Fibroblast of lung (primary cell): ENCODE data around the gene TTLL6. TPM values are rescaled to one million over a fixed set of nuclear protein-coding genes. Genes with fewer than 3 reads are reported as not detected.
A peak's percentile ranks its signal among the peaks of the same experiment; 100 is the strongest.

ENCODE experiments used
- DNase-seq, 2 donors: peaks; one replicate each; pipeline versions ENCODE4 v3.0.0 to v3.0.0-alpha.2; 2010; ENCODE audit warnings: low read depth in 2 of 2
- H2AFZ ChIP-seq: 2 replicates; pipeline ENCODE4 v1.5.1; 2012; ENCODE audit warnings: low read length, control low read depth, inconsistent platforms
- H3K27ac ChIP-seq: 2 replicates; pipeline ENCODE4 v1.5.1; 2011; ENCODE audit warnings: low read length, control low read depth; ENCODE audit not compliant: insufficient read depth
- H3K27me3 ChIP-seq: 2 replicates; pipeline ENCODE4 v1.5.1; 2011; ENCODE audit warnings: mild to moderate bottlenecking, low read length; ENCODE audit not compliant: control insufficient read depth, insufficient read depth
- H3K36me3 ChIP-seq: 2 replicates; pipeline ENCODE4 v1.5.1; 2011; ENCODE audit warnings: low read length; ENCODE audit not compliant: control insufficient read depth, insufficient read depth
- H3K4me1 ChIP-seq: 2 replicates; pipeline ENCODE4 v1.5.1; 2011; ENCODE audit warnings: low read length; ENCODE audit not compliant: control insufficient read depth, insufficient read depth; ENCODE audit errors: extremely low read depth
- H3K4me2 ChIP-seq: 2 replicates; pipeline ENCODE4 v1.5.1; 2011; ENCODE audit warnings: low read length, control low read depth; ENCODE audit not compliant: insufficient read depth; ENCODE audit errors: extremely low read depth
- H3K4me3 ChIP-seq, 4 experiments: fragments of 200-600 bp in 1 of 4; sonication (generic) in 1 of 4; replicated peaks in 1 of 4; 2 replicates each; pipeline ENCODE4 v1.5.1; 2011 to 2016; ENCODE audit warnings: low read length in 4 of 4, low read depth in 3 of 4, mild to moderate bottlenecking in 3 of 4, control low read depth in 2 of 4, inconsistent platforms in 1 of 4, mixed read lengths in 1 of 4; ENCODE audit not compliant: insufficient read depth in 1 of 4; ENCODE audit errors: control extremely low read depth in 1 of 4
- H3K79me2 ChIP-seq: 2 replicates; pipeline ENCODE4 v1.5.1; 2012; ENCODE audit warnings: mild to moderate bottlenecking, low read length, inconsistent platforms; ENCODE audit not compliant: control insufficient read depth, insufficient read depth
- H3K9ac ChIP-seq: 2 replicates; pipeline ENCODE4 v1.5.1; 2011; ENCODE audit warnings: mild to moderate bottlenecking, low read length, control low read depth; ENCODE audit not compliant: insufficient read depth
- H3K9me3 ChIP-seq: 2 replicates; pipeline ENCODE4 v1.5.1; 2012; ENCODE audit warnings: low read depth, low read length; ENCODE audit not compliant: control insufficient read depth, insufficient read depth
- H4K20me1 ChIP-seq: 2 replicates; pipeline ENCODE4 v1.5.1; 2011; ENCODE audit warnings: low read length; ENCODE audit not compliant: control insufficient read depth, insufficient read depth; ENCODE audit errors: extremely low read depth
- CTCF ChIP-seq, 2 donors: IDR thresholded peaks in 1 of 2; conservative IDR thresholded peaks in 1 of 2; 1 replicate in 1 of 2; 2 replicates in 1 of 2; pipeline ENCODE4 v1.5.1; 2011 to 2012; ENCODE audit warnings: low read length in 2 of 2, control low read depth in 1 of 2, inconsistent platforms in 1 of 2, low read depth in 1 of 2, mild to moderate bottlenecking in 1 of 2
- EZH2 ChIP-seq: IDR thresholded peaks from 2 replicates; pipeline ENCODE4 v1.5.1; 2012; ENCODE audit warnings: low read length, control low read depth, mild to moderate bottlenecking; ENCODE audit errors: missing control alignments
- polyA plus RNA-seq, 2 donors: library from polyadenylated mRNA; depleted of rRNA in 1 of 2; stranded (reverse) in 1 of 2; unstranded in 1 of 2; fragments of >200 nt; gene quantifications; 2 replicates each; pipeline ENCODE4 v1.2.1, GENCODE V29; 2011 to 2012; ENCODE audit warnings: missing spikeins in 1 of 2
- total RNA-seq: library from RNA; depleted of rRNA; stranded (reverse); fragments of >200 nt; gene quantifications from 2 replicates; pipeline ENCODE4 v1.2.1, GENCODE V29; 2014

The TTLL6 gene
- total and polyA plus RNA-seq, 2 donors (not counting 1 experiment from before 2014, with no cell fraction given): 0.17 TPM; not detected in 1

DNA sequence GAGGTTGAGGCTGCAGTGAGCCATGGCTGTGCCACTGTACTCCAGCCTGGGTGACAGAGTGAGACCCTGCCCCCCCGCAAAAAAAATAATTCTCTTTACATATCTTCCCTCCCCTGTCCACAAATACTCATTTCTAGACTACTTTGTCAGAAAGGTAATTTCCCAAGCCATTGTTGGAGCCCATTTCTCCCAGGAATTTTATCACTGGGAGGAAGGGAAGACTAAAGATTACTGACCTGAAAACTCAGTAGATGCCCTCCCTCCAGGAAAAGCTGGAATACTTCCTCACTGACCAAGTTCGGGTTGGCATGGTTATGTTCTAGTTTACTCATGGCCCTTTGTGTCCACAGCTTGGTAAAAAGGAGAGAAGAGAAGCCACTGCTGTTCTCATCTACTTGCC is 17.9 kb upstream of the TTLL6 start:
- no peak for TF ChIP-seq CTCF (conservative IDR thresholded peaks at IDR 0.05 in 1 of 2, IDR thresholded peaks at IDR 0.05 in 1 of 2; ENCODE audit: low read depth in 1 of 2, low read length in 2 of 2)
- no peak for TF ChIP-seq EZH2
- H3K27ac ChIP-seq: no peak overlapping the region
- no peak for DNase-seq
- H3K9me3 ChIP-seq: no peaks in the 10 kb centered on the region
- no peaks in the 10 kb centered on the region for H4K20me1 ChIP-seq
- H3K4me3 ChIP-seq: no peak overlapping the region
- no peak overlapping the region for H3K9ac ChIP-seq
- no peak overlapping the region for H3K4me2 ChIP-seq
- H3K79me2 ChIP-seq: peaks cover 29% of the 10 kb centered on the region
- no peak overlapping the region for H2AFZ ChIP-seq
- no peaks in the 10 kb centered on the region for H3K27me3 ChIP-seq
- H3K36me3 ChIP-seq: no peaks in the 10 kb centered on the region
- peaks cover 2% of the 10 kb centered on the region for H3K4me1 ChIP-seq

GRCh38 chr17:48831549-48831883 is 14.5 kb upstream of the TTLL6 start:
- Histone ChIP-seq H3K9ac (peak overlapping the region; percentile 83), H3K4me1 (no peaks in the 10 kb centered on the region), H2AFZ (peak overlapping the region; percentile 73), H3K4me2 (peak overlapping the region; percentile 94), H3K27ac (peak overlapping the region; percentile 90), H3K4me3 (peak overlapping the region; percentile 48 to 96 (median 83)), H3K27me3 (no peaks in the 10 kb centered on the region), H4K20me1 (no peaks in the 10 kb centered on the region), H3K79me2 (peaks cover 23% of the 10 kb centered on the region), H3K36me3 (no peaks in the 10 kb centered on the region), H3K9me3 (no peaks in the 10 kb centered on the region)
- DNase-seq: no peak
- TF ChIP-seq CTCF (conservative IDR thresholded peaks at IDR 0.05 in 1 of 2, IDR thresholded peaks at IDR 0.05 in 1 of 2; ENCODE audit: low read depth in 1 of 2, low read length in 2 of 2): no peak
- no peak for TF ChIP-seq EZH2

- Histone ChIP-seq H3K4me2 (peak within 1 kb of the TSS; percentile 94), H3K27me3 (no peaks in the 10 kb centered on the region), H3K4me3 (peak within 1 kb of the TSS; percentile 48 to 96 (median 83)), H3K36me3 (no peaks in the 10 kb centered on the region), H3K9me3 (no peaks in the 10 kb centered on the region), H3K4me1 (no peaks in the 10 kb centered on the region), H3K27ac (peak within 1 kb of the TSS; percentile 90), H3K79me2 (peaks cover 20% of the 10 kb centered on the region), H3K9ac (peak within 1 kb of the TSS; percentile 83), H2AFZ (peak within 1 kb of the TSS; percentile 73), H4K20me1 (no peaks in the 10 kb centered on the region)
- DNase-seq: peak; percentile 88 to 89
- TF ChIP-seq CTCF (conservative IDR thresholded peaks at IDR 0.05 in 1 of 2, IDR thresholded peaks at IDR 0.05 in 1 of 2; ENCODE audit: low read depth in 1 of 2, low read length in 2 of 2) (no peak), EZH2 (no peak)
Measured at GRCh38 chr17:48830840-48831548, 14.0 kb upstream of the TTLL6 start, which contains the start of gene CALCOCO2. CALCOCO2 (plus strand) TSS chr17:48831035; CDS start chr17:48841708, 10,673 bp downstream.
